ENCODE results near the gene GNS. TPM values are rescaled to one million over a fixed set of nuclear protein-coding genes. Genes with fewer than 3 reads are reported as not detected.
A peak's percentile ranks its signal among the peaks of the same experiment; 100 is the strongest.

Gene GNS
- total RNA-seq, 1 donor from 2014 or later: 135 TPM

GRCh38 chr12:64757771-64758170 lies 1.4 kb downstream of the GNS start:
- no peaks in the 10 kb centered on the region for H3K27me3 Mint-ChIP-seq (ENCODE audit: low read depth)
- peaks cover 5% of the 10 kb centered on the region for H3K36me3 Mint-ChIP-seq (ENCODE audit: low read depth)
- no peak for DNase-seq (ENCODE audit: low spot score)
- peaks cover 27% of the 10 kb centered on the region for H3K4me1 Mint-ChIP-seq (ENCODE audit: low read depth)
- no peak overlapping the region for H3K27ac Mint-ChIP-seq (ENCODE audit: unreplicated experiment)
- peak overlapping the region; percentile 38 for H3K4me3 Mint-ChIP-seq (ENCODE audit: unreplicated experiment)
- H3K9me3 Mint-ChIP-seq (ENCODE audit: low read depth): no peaks in the 10 kb centered on the region
- no peak for TF ChIP-seq CTCF (IDR thresholded peaks at IDR 0.05)

- no peaks in the 10 kb centered on the region for H3K27me3 Mint-ChIP-seq (ENCODE audit: low read depth)
- peaks cover 27% of the 10 kb centered on the region for H3K4me1 Mint-ChIP-seq (ENCODE audit: low read depth)
- H3K4me3 Mint-ChIP-seq (ENCODE audit: unreplicated experiment): no peak overlapping the region
- DNase-seq (ENCODE audit: low spot score): no peak
- H3K36me3 Mint-ChIP-seq (ENCODE audit: low read depth): peaks cover 5% of the 10 kb centered on the region
- no peak for TF ChIP-seq CTCF (IDR thresholded peaks at IDR 0.05)
- no peaks in the 10 kb centered on the region for H3K9me3 Mint-ChIP-seq (ENCODE audit: low read depth)
- H3K27ac Mint-ChIP-seq (ENCODE audit: unreplicated experiment): no peak overlapping the region
These were observed 2.8 kb downstream of the GNS start for GRCh38 chr12:64756376-64756775.

GRCh38 chr12:64753427-64753826 lies 5.8 kb downstream of the GNS start:
- no peak for DNase-seq (ENCODE audit: low spot score)
- Mint-ChIP-seq H3K27me3 (ENCODE audit: low read depth) (no peaks in the 10 kb centered on the region), H3K4me3 (ENCODE audit: unreplicated experiment) (no peak overlapping the region), H3K36me3 (ENCODE audit: low read depth) (peaks cover 11% of the 10 kb centered on the region), H3K9me3 (ENCODE audit: low read depth) (no peaks in the 10 kb centered on the region), H3K4me1 (ENCODE audit: low read depth) (peaks cover 11% of the 10 kb centered on the region), H3K27ac (ENCODE audit: unreplicated experiment) (no peak overlapping the region)
- no peak for TF ChIP-seq CTCF (IDR thresholded peaks at IDR 0.05)

GRCh38 chr12:64752833-64753238 lies 6.4 kb downstream of the GNS start:
- no peaks in the 10 kb centered on the region for H3K9me3 Mint-ChIP-seq (ENCODE audit: low read depth)

GRCh38 chr12:64752032-64752431 lies 7.2 kb downstream of the GNS start:
- H3K4me3 Mint-ChIP-seq (ENCODE audit: unreplicated experiment): no peak overlapping the region
- no peak for TF ChIP-seq CTCF (IDR thresholded peaks at IDR 0.05)
- no peak overlapping the region for H3K27ac Mint-ChIP-seq (ENCODE audit: unreplicated experiment)
- H3K27me3 Mint-ChIP-seq (ENCODE audit: low read depth): no peaks in the 10 kb centered on the region
- no peaks in the 10 kb centered on the region for H3K9me3 Mint-ChIP-seq (ENCODE audit: low read depth)
- no peaks in the 10 kb centered on the region for H3K4me1 Mint-ChIP-seq (ENCODE audit: low read depth)
- DNase-seq (ENCODE audit: low spot score): no peak
- peaks cover 13% of the 10 kb centered on the region for H3K36me3 Mint-ChIP-seq (ENCODE audit: low read depth)

More at GRCh38 chr12:64752833-64753238, 6.4 kb downstream of the GNS start:
- H3K4me3 Mint-ChIP-seq (ENCODE audit: unreplicated experiment): no peak overlapping the region
- DNase-seq (ENCODE audit: low spot score): no peak
- TF ChIP-seq CTCF (IDR thresholded peaks at IDR 0.05): no peak
- no peak overlapping the region for H3K27ac Mint-ChIP-seq (ENCODE audit: unreplicated experiment)
- H3K36me3 Mint-ChIP-seq (ENCODE audit: low read depth): peaks cover 11% of the 10 kb centered on the region
- peaks cover 7% of the 10 kb centered on the region for H3K4me1 Mint-ChIP-seq (ENCODE audit: low read depth)
- no peaks in the 10 kb centered on the region for H3K27me3 Mint-ChIP-seq (ENCODE audit: low read depth)

Data from chondrocyte (in vitro differentiated cells).